GM19193 (cell line): ENCODE measurements around the gene KCND3.

ENCODE experiments used
- POLR2A ChIP-seq: IDR thresholded peaks from 4 replicates; pipeline ENCODE4 v1.6.1; 2011; ENCODE audit not compliant: insufficient read depth, insufficient read length; ENCODE audit errors: extremely low read depth

The KCND3 gene

GRCh38 chr1:111825217-111825616 lies 164.3 kb downstream of the KCND3 start:
- TF ChIP-seq POLR2A, result no peak

- TF ChIP-seq POLR2A, result no peak
Observed at GRCh38 chr1:111822138-111822537, 167.3 kb downstream of the KCND3 start.

- TF ChIP-seq POLR2A, result no peak
Observed at GRCh38 chr1:111821121-111821745, 168.2 kb downstream of the KCND3 start.

- TF ChIP-seq POLR2A, result no peak
Observed at GRCh38 chr1:111819566-111820263, 169.8 kb downstream of the KCND3 start.

GRCh38 chr1:111818546-111818945 lies 170.9 kb downstream of the KCND3 start:
- no peak for TF ChIP-seq POLR2A

GRCh38 chr1:111818081-111818480 lies 171.4 kb downstream of the KCND3 start:
- TF ChIP-seq POLR2A, result no peak

- no peak for TF ChIP-seq POLR2A
Observed at GRCh38 chr1:111814642-111815041, 174.8 kb downstream of the KCND3 start.

GRCh38 chr1:111814305-111814628 lies 175.2 kb downstream of the KCND3 start:
- TF ChIP-seq POLR2A, result no peak

- no peak for TF ChIP-seq POLR2A
Observed at GRCh38 chr1:111813440-111814304, 175.8 kb downstream of the KCND3 start.

GRCh38 chr1:111812306-111812705 lies 177.2 kb downstream of the KCND3 start:
- TF ChIP-seq POLR2A, result no peak

GRCh38 chr1:111811891-111812290 lies 177.6 kb downstream of the KCND3 start:
- no peak for TF ChIP-seq POLR2A

- no peak for TF ChIP-seq POLR2A
Observed at GRCh38 chr1:111805251-111805650, 184.2 kb downstream of the KCND3 start.

GRCh38 chr1:111804776-111805175 lies 184.7 kb downstream of the KCND3 start:
- no peak for TF ChIP-seq POLR2A

- TF ChIP-seq POLR2A, result no peak
Observed at GRCh38 chr1:111803951-111804350, 185.5 kb downstream of the KCND3 start.

- no peak for TF ChIP-seq POLR2A
Observed at GRCh38 chr1:111802984-111803383, 186.5 kb downstream of the KCND3 start.

- TF ChIP-seq POLR2A, result no peak
Observed at GRCh38 chr1:111802110-111802509, 187.4 kb downstream of the KCND3 start.
